ENCODE measurements around the gene ABCA7. TPM values are rescaled to one million over a fixed set of nuclear protein-coding genes. Genes with fewer than 3 reads are reported as not detected.

ABCA7 gene
- total and polyA plus RNA-seq, 2 of the 13 experiments (the other 11 are each of a cell fraction or from before 2014, with no cell fraction given): 4.4 to 32.4 TPM

DNA sequence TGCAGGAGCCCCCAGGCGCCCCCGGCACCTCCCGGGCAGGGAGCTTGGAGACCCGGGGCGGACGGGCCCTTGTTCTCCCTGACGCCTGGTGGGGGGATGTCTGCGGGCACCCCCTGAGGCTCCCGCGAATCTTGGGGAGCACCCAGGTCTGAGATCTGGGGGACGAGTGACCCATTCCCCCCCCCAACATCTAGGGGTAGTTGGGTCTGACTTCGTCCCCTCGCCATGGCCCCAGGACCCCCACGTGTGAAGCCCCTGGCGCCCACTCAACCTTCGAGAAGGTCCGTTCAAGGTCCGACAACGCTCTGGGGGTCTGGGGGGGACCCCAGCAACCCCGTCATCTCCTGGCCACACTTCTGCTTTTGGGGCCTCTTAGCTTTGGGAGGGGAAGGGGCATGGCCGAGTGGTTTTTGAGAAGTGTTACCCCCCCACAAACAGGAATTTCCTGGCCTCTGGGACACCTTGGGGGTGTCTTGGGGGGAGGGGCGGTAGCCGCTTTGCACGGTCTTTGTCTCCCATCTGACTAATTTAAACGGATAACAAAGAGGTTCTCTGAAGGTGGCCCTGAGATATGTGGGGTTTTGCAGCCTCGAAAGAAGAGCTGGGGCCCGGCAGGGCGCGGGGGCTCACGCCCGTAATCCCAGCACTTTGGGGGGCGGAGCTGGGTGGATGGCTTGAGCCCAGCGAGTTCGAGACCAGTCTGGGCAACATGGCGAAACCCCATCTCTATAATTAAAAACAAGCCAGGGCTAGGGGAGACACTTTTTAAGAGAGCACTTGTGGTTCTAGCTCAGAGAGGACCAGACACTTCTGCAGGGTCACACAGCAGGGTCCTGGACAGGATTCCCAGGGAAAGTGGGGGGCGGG is 12.9 kb upstream of the ABCA7 start (continued):
- no peak for TF ChIP-seq ZNF34 (CRISPR knock-in tag; IDR thresholded peaks at IDR 0.05; ENCODE audit: borderline replicate concordance)
- TF ChIP-seq, protein P1, sequence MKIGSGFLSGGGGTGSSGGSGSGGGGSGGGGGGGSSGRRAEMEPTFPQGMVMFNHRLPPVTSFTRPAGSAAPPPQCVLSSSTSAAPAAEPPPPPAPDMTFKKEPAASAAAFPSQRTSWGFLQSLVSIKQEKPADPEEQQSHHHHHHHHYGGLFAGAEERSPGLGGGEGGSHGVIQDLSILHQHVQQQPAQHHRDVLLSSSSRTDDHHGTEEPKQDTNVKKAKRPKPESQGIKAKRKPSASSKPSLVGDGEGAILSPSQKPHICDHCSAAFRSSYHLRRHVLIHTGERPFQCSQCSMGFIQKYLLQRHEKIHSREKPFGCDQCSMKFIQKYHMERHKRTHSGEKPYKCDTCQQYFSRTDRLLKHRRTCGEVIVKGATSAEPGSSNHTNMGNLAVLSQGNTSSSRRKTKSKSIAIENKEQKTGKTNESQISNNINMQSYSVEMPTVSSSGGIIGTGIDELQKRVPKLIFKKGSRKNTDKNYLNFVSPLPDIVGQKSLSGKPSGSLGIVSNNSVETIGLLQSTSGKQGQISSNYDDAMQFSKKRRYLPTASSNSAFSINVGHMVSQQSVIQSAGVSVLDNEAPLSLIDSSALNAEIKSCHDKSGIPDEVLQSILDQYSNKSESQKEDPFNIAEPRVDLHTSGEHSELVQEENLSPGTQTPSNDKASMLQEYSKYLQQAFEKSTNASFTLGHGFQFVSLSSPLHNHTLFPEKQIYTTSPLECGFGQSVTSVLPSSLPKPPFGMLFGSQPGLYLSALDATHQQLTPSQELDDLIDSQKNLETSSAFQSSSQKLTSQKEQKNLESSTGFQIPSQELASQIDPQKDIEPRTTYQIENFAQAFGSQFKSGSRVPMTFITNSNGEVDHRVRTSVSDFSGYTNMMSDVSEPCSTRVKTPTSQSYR (CRISPR knock-in tag; IDR thresholded peaks at IDR 0.05; ENCODE audit: borderline replicate concordance): peak; percentile 53
- no peak for TF ChIP-seq ZNF878 (CRISPR knock-in tag; IDR thresholded peaks at IDR 0.05)
- no peak for TF ChIP-seq KAT7 (CRISPR knock-in tag; IDR thresholded peaks at IDR 0.05; ENCODE audit: borderline replicate concordance)
- TF ChIP-seq, protein P2, sequence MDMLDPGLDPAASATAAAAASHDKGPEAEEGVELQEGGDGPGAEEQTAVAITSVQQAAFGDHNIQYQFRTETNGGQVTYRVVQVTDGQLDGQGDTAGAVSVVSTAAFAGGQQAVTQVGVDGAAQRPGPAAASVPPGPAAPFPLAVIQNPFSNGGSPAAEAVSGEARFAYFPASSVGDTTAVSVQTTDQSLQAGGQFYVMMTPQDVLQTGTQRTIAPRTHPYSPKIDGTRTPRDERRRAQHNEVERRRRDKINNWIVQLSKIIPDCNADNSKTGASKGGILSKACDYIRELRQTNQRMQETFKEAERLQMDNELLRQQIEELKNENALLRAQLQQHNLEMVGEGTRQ (IDR thresholded peaks at IDR 0.05; ENCODE audit: low read depth, low read length): no peak
- TF ChIP-seq, protein P2 (CRISPR knock-in tag; IDR thresholded peaks at IDR 0.05; ENCODE audit: borderline replicate concordance): no peak
- TF ChIP-seq, protein P3, sequence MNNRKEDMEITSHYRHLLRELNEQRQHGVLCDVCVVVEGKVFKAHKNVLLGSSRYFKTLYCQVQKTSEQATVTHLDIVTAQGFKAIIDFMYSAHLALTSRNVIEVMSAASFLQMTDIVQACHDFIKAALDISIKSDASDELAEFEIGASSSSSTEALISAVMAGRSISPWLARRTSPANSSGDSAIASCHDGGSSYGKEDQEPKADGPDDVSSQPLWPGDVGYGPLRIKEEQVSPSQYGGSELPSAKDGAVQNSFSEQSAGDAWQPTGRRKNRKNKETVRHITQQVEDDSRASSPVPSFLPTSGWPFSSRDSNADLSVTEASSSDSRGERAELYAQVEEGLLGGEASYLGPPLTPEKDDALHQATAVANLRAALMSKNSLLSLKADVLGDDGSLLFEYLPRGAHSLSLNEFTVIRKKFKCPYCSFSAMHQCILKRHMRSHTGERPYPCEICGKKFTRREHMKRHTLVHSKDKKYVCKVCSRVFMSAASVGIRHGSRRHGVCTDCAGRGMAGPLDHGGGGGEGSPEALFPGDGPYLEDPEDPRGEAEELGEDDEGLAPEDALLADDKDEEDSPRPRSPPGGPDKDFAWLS (CRISPR knock-in tag; IDR thresholded peaks at IDR 0.05; ENCODE audit: borderline replicate concordance): no peak
- no peak for TF ChIP-seq NPAS2 (CRISPR knock-in tag; IDR thresholded peaks at IDR 0.05; ENCODE audit: borderline replicate concordance)
- no peak for TF ChIP-seq ZBTB7A (CRISPR knock-in tag; IDR thresholded peaks at IDR 0.05)
- TF ChIP-seq, protein P4, sequence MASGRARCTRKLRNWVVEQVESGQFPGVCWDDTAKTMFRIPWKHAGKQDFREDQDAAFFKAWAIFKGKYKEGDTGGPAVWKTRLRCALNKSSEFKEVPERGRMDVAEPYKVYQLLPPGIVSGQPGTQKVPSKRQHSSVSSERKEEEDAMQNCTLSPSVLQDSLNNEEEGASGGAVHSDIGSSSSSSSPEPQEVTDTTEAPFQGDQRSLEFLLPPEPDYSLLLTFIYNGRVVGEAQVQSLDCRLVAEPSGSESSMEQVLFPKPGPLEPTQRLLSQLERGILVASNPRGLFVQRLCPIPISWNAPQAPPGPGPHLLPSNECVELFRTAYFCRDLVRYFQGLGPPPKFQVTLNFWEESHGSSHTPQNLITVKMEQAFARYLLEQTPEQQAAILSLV (CRISPR knock-in tag; IDR thresholded peaks at IDR 0.05; ENCODE audit: borderline replicate concordance): no peak
- no peak for TF ChIP-seq ZKSCAN8 (CRISPR knock-in tag; IDR thresholded peaks at IDR 0.05; ENCODE audit: borderline replicate concordance)
- no peak for TF ChIP-seq RFX5 (IDR thresholded peaks at IDR 0.05; ENCODE audit: low read depth, low read length)
- TF ChIP-seq ERF (CRISPR knock-in tag; IDR thresholded peaks at IDR 0.05): no peak
- no peak for TF ChIP-seq PHB2 (IDR thresholded peaks at IDR 0.05; ENCODE audit: partially characterized antibody)
- TF ChIP-seq, protein P5, sequence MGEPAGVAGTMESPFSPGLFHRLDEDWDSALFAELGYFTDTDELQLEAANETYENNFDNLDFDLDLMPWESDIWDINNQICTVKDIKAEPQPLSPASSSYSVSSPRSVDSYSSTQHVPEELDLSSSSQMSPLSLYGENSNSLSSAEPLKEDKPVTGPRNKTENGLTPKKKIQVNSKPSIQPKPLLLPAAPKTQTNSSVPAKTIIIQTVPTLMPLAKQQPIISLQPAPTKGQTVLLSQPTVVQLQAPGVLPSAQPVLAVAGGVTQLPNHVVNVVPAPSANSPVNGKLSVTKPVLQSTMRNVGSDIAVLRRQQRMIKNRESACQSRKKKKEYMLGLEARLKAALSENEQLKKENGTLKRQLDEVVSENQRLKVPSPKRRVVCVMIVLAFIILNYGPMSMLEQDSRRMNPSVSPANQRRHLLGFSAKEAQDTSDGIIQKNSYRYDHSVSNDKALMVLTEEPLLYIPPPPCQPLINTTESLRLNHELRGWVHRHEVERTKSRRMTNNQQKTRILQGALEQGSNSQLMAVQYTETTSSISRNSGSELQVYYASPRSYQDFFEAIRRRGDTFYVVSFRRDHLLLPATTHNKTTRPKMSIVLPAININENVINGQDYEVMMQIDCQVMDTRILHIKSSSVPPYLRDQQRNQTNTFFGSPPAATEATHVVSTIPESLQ (CRISPR knock-in tag; conservative IDR thresholded peaks at IDR 0.05): no peak

All from HepG2 (cell line).